Activated CD4-positive, alpha-beta memory T cell treated with anti-CD3 and anti-CD28 coated beads for 36 hours (primary cell): Measurements from ENCODE around the gene PCDH10. TPM values are rescaled to one million over a fixed set of nuclear protein-coding genes. Genes with fewer than 3 reads are reported as not detected.

ENCODE experiments used
- CTCF ChIA-PET: fragments of 350-600 bp; sonication (Branson Sonifier 250); formaldehyde crosslinking; loops from one replicate; lab custom pipeline; 2021; ENCODE audit warnings: antibody characterized with exemption, inconsistent platforms; lab: Charles Lee
- POLR2A ChIA-PET: fragments of 350-600 bp; sonication (Branson Sonifier 250); formaldehyde crosslinking; loops from one replicate; lab custom pipeline; 2021; ENCODE audit warnings: antibody characterized with exemption; lab: Charles Lee
- DNase-seq: peaks from one replicate; pipeline ENCODE4 v3.0.0-alpha.2; 2020
- H3K27ac Mint-ChIP-seq: one replicate; pipeline ENCODE4 v1.8.0; 2021; ENCODE audit warnings: mixed read lengths
- H3K27me3 Mint-ChIP-seq: one replicate; pipeline ENCODE4 v1.8.0; 2021; ENCODE audit warnings: mixed read lengths
- H3K36me3 Mint-ChIP-seq: one replicate; pipeline ENCODE4 v1.8.0; 2021; ENCODE audit warnings: mixed read lengths
- H3K4me1 Mint-ChIP-seq: one replicate; pipeline ENCODE4 v1.8.0; 2021; ENCODE audit warnings: low read depth, mixed read lengths
- H3K4me3 Mint-ChIP-seq: one replicate; pipeline ENCODE4 v1.8.0; 2021; ENCODE audit warnings: mild to moderate bottlenecking, mixed read lengths
- H3K9me3 Mint-ChIP-seq: one replicate; pipeline ENCODE4 v1.8.0; 2021; ENCODE audit warnings: mixed read lengths
- intact Hi-C: fragments of 100-400 bp; cut with micrococcal nuclease; formaldehyde crosslinking; loops from one replicate; pipeline ENCODE4 v1.15.1; 2023
- total RNA-seq, 2 experiments: library from RNA; stranded (reverse); gene quantifications; one replicate each; pipeline ENCODE4 v1.2.3, GENCODE V29; 2021

PCDH10 gene
- total RNA-seq, 2 experiments from 2014 or later = not detected

- DNase-seq = no peak
- peaks cover 17% of the 10 kb centered on the region for H3K4me1 Mint-ChIP-seq
- H3K36me3 Mint-ChIP-seq = peaks cover 8% of the 10 kb centered on the region
- H3K9me3 Mint-ChIP-seq = no peaks in the 10 kb centered on the region
- ChIA-PET POLR2A (no interaction called here), CTCF (no interaction called here)
- H3K27me3 Mint-ChIP-seq = peaks cover 43% of the 10 kb centered on the region
- intact Hi-C loops = no loop called here
- H3K4me3 Mint-ChIP-seq = no peak overlapping the region
- H3K27ac Mint-ChIP-seq = no peak overlapping the region
Measured at GRCh38 chr4:133152831-133153481, 3.9 kb downstream of the PCDH10 start.

GRCh38 chr4:133154725-133155124 lies 5.6 kb downstream of the PCDH10 start:
- intact Hi-C loops = no loop called here
- Mint-ChIP-seq H3K9me3 (no peaks in the 10 kb centered on the region), H3K4me3 (no peak overlapping the region), H3K27me3 (peaks cover 27% of the 10 kb centered on the region), H3K36me3 (peaks cover 4% of the 10 kb centered on the region), H3K4me1 (peaks cover 5% of the 10 kb centered on the region), H3K27ac (no peak overlapping the region)
- POLR2A ChIA-PET = no interaction called here
- CTCF ChIA-PET = interaction anchor here (1.0 kb wide), 1 partner anchor 14 kb away, joined by 4 read pairs; no protein-coding TSS in a partner anchor
- no peak for DNase-seq

DNA sequence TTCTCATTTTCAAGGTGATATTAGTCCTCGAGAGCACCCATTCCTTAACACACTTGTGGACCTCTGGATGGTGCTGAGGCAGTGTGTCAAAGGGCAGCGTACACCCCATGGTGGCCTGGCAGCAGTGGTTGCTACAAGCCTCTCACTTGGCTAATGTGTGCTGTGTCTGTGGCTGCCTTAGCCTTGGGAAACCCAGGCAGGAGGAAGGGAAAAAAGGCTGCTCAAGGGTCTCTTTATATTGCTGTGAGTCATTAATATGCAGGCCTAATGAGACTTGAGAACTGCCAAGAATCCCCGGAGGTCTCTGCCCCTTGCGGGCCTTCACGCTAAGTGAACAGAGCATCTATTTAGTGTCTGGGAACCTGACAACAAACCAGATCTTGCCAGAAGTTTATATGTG lies 7.0 kb downstream of the PCDH10 start:
- peaks cover 1% of the 10 kb centered on the region for H3K36me3 Mint-ChIP-seq
- H3K4me1 Mint-ChIP-seq = no peaks in the 10 kb centered on the region
- no peak overlapping the region for H3K27ac Mint-ChIP-seq
- H3K4me3 Mint-ChIP-seq = no peak overlapping the region
- intact Hi-C loops = no loop called here
- peaks cover 15% of the 10 kb centered on the region for H3K27me3 Mint-ChIP-seq
- CTCF ChIA-PET = no interaction called here
- no peaks in the 10 kb centered on the region for H3K9me3 Mint-ChIP-seq
- POLR2A ChIA-PET = no interaction called here
- no peak for DNase-seq

GRCh38 chr4:133156556-133156955 lies 7.5 kb downstream of the PCDH10 start:
- H3K36me3 Mint-ChIP-seq = peaks cover 1% of the 10 kb centered on the region
- peaks cover 11% of the 10 kb centered on the region for H3K27me3 Mint-ChIP-seq
- no peak overlapping the region for H3K4me3 Mint-ChIP-seq
- intact Hi-C loops = no loop called here
- POLR2A ChIA-PET = no interaction called here
- no peaks in the 10 kb centered on the region for H3K9me3 Mint-ChIP-seq
- H3K27ac Mint-ChIP-seq = no peak overlapping the region
- no peaks in the 10 kb centered on the region for H3K4me1 Mint-ChIP-seq
- no peak for DNase-seq
- CTCF ChIA-PET = no interaction called here

GRCh38 chr4:133157460-133158160 lies 8.5 kb downstream of the PCDH10 start:
- no peaks in the 10 kb centered on the region for H3K4me1 Mint-ChIP-seq
- ChIA-PET CTCF (no interaction called here), POLR2A (no interaction called here)
- H3K27ac Mint-ChIP-seq = no peak overlapping the region
- DNase-seq = no peak
- intact Hi-C loops = no loop called here
- H3K4me3 Mint-ChIP-seq = no peak overlapping the region
- peaks cover 1% of the 10 kb centered on the region for H3K36me3 Mint-ChIP-seq
- no peaks in the 10 kb centered on the region for H3K9me3 Mint-ChIP-seq
- H3K27me3 Mint-ChIP-seq = peaks cover 6% of the 10 kb centered on the region

DNA sequence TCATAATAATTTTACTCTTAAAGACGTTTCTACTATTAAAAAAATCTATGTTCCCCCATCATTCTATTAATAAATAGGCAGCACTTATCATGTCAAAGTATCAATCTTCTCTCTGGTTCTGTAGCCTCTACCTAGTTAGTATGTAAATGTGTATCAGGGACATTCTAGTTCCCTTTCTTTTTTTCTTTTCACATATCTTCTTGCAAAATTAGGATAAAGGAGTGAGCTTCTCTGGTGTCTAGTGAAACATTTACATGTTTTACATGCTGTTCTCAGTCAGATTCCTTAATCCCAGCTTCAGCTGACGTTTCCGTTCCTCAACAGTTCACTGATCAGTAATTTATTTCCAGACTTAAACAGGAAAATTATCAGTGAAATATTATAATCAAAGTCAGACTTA lies 11.8 kb downstream of the PCDH10 start:
- no peak overlapping the region for H3K4me3 Mint-ChIP-seq
- no peaks in the 10 kb centered on the region for H3K4me1 Mint-ChIP-seq
- H3K27ac Mint-ChIP-seq = no peak overlapping the region
- H3K36me3 Mint-ChIP-seq = no peaks in the 10 kb centered on the region
- no peaks in the 10 kb centered on the region for H3K9me3 Mint-ChIP-seq
- intact Hi-C loops = no loop called here
- POLR2A ChIA-PET = no interaction called here
- no peaks in the 10 kb centered on the region for H3K27me3 Mint-ChIP-seq
- CTCF ChIA-PET = no interaction called here
- no peak for DNase-seq

- POLR2A ChIA-PET = no interaction called here
- Mint-ChIP-seq H3K27ac (no peak overlapping the region), H3K4me1 (no peaks in the 10 kb centered on the region), H3K36me3 (no peaks in the 10 kb centered on the region), H3K9me3 (no peaks in the 10 kb centered on the region), H3K27me3 (no peaks in the 10 kb centered on the region), H3K4me3 (no peak overlapping the region)
- CTCF ChIA-PET = no interaction called here
- intact Hi-C loops = no loop called here
- DNase-seq = no peak
Measured at GRCh38 chr4:133161570-133162295, 12.6 kb downstream of the PCDH10 start.

DNA sequence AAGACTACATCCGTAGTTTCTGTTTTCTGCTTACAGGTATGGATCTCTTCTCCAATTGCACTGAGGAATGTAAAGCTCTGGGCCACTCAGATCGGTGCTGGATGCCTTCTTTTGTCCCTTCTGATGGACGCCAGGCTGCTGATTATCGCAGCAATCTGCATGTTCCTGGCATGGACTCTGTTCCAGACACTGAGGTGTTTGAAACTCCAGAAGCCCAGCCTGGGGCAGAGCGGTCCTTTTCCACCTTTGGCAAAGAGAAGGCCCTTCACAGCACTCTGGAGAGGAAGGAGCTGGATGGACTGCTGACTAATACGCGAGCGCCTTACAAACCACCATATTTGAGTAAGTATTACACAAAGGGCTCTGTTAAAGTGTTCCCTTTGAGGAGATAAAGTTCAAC lies 13.8 kb downstream of the PCDH10 start:
- POLR2A ChIA-PET = no interaction called here
- H3K36me3 Mint-ChIP-seq = no peaks in the 10 kb centered on the region
- intact Hi-C loops = no loop called here
- H3K27ac Mint-ChIP-seq = no peak overlapping the region
- no peak for DNase-seq
- H3K4me3 Mint-ChIP-seq = no peak overlapping the region
- no peaks in the 10 kb centered on the region for H3K9me3 Mint-ChIP-seq
- no peaks in the 10 kb centered on the region for H3K4me1 Mint-ChIP-seq
- CTCF ChIA-PET = no interaction called here
- H3K27me3 Mint-ChIP-seq = no peaks in the 10 kb centered on the region

GRCh38 chr4:133178956-133179355 lies 29.9 kb downstream of the PCDH10 start:
- intact Hi-C loops = no loop called here
- CTCF ChIA-PET = no interaction called here
- Mint-ChIP-seq H3K27me3 (no peaks in the 10 kb centered on the region), H3K9me3 (peaks cover 6% of the 10 kb centered on the region), H3K4me3 (no peak overlapping the region), H3K27ac (no peak overlapping the region), H3K36me3 (no peaks in the 10 kb centered on the region), H3K4me1 (no peaks in the 10 kb centered on the region)
- POLR2A ChIA-PET = no interaction called here
- DNase-seq = no peak

GRCh38 chr4:133186210-133186609 lies 37.1 kb downstream of the PCDH10 start:
- Mint-ChIP-seq H3K27me3 (no peaks in the 10 kb centered on the region), H3K27ac (no peak overlapping the region), H3K4me1 (no peaks in the 10 kb centered on the region), H3K4me3 (no peak overlapping the region), H3K9me3 (no peaks in the 10 kb centered on the region), H3K36me3 (no peaks in the 10 kb centered on the region)
- intact Hi-C loops = no loop called here
- ChIA-PET POLR2A (no interaction called here), CTCF (no interaction called here)
- DNase-seq = no peak

- no peak overlapping the region for H3K4me3 Mint-ChIP-seq
- H3K4me1 Mint-ChIP-seq = no peaks in the 10 kb centered on the region
- no peak overlapping the region for H3K27ac Mint-ChIP-seq
- CTCF ChIA-PET = no interaction called here
- H3K36me3 Mint-ChIP-seq = no peaks in the 10 kb centered on the region
- no peak for DNase-seq
- H3K27me3 Mint-ChIP-seq = no peaks in the 10 kb centered on the region
- POLR2A ChIA-PET = no interaction called here
- intact Hi-C loops = no loop called here
- H3K9me3 Mint-ChIP-seq = no peaks in the 10 kb centered on the region
Measured at GRCh38 chr4:133186845-133187244, 37.8 kb downstream of the PCDH10 start.

DNA sequence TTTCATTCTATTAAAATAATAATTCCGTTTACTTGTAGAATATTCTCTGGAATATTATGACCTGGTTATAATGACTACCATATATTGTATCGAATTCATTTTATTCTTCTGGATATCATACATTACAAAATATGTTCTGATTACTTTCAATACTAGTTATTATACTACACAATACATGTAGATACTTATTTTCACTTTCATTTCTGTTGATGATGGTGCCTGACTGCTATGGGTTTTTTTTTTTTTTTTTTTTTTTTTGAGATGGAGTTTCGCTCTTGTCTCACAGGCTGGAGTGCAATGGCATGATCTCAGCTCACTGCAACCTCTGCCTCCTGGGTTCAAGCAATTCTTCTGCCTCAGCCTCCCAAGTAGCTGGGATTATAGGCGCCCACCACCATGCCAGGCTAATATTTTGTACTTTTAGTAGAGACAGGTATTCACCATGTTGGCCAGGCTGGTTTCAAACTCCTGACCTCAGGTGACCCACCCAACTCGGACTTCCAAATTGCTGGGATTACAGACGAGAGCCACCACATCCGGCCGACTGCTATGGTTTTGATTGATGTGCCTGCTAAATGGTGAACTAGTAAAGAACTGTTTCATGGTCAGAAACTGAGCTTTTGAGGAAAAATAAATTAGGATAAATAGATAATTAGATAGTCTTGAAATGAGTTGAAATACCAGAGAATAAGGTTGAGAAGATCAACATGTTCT lies 39.5 kb downstream of the PCDH10 start:
- ChIA-PET CTCF (interaction anchor here (0.6 kb wide), 1 partner anchor 465 kb away, joined by 3 read pairs; no protein-coding TSS in a partner anchor), POLR2A (no interaction called here)
- H3K27ac Mint-ChIP-seq = no peak overlapping the region
- DNase-seq = no peak
- H3K4me1 Mint-ChIP-seq = no peaks in the 10 kb centered on the region
- H3K9me3 Mint-ChIP-seq = no peaks in the 10 kb centered on the region
- H3K27me3 Mint-ChIP-seq = no peaks in the 10 kb centered on the region
- intact Hi-C loops = no loop called here
- H3K36me3 Mint-ChIP-seq = no peaks in the 10 kb centered on the region
- no peak overlapping the region for H3K4me3 Mint-ChIP-seq
